SK-N-SH treated with all-trans-retinoic acid at 6 μM for 48 hours (cell line): ENCODE results near the gene PDLIM4.

Experiments
- ARNTL ChIP-seq: fragments of 450-650 bp; formaldehyde crosslinking; IDR thresholded peaks from 2 replicates; pipeline ENCODE4 v1.5.0; 2020; ENCODE audit warnings: low read depth, mild to moderate bottlenecking, moderate library complexity, borderline replicate concordance
- BACH2 ChIP-seq: fragments of 250-450 bp; sonication (Bioruptor Pico); IDR thresholded peaks from 2 replicates; pipeline ENCODE4 v1.9.0; 2021; ENCODE audit warnings: mild to moderate bottlenecking, borderline replicate concordance
- RARB ChIP-seq: fragments of 250-450 bp; sonication (Bioruptor Pico); IDR thresholded peaks from 2 replicates; pipeline ENCODE4 v1.8.0; 2021; ENCODE audit warnings: mild to moderate bottlenecking, moderate library complexity
- TCF4 ChIP-seq: fragments of 250-450 bp; sonication (Bioruptor Pico); IDR thresholded peaks from 2 replicates; pipeline ENCODE4 v1.8.0; 2021; ENCODE audit warnings: mild to moderate bottlenecking, moderate library complexity, borderline replicate concordance
- TOX ChIP-seq: fragments of 250-450 bp; sonication (Bioruptor Pico); IDR thresholded peaks from 2 replicates; pipeline ENCODE4 v1.8.0; 2021; ENCODE audit warnings: mild to moderate bottlenecking, moderate library complexity, borderline replicate concordance
- ZC3H10 ChIP-seq: fragments of 250-450 bp; sonication (Bioruptor Pico); IDR thresholded peaks from 2 replicates; pipeline ENCODE4 v1.5.1; 2021; ENCODE audit warnings: mild to moderate bottlenecking, moderate library complexity

- TF ChIP-seq ZC3H10 (CRISPR knock-in tag) (no peak), ARNTL (no peak), TCF4 (CRISPR knock-in tag) (no peak), RARB (CRISPR knock-in tag) (no peak), TOX (CRISPR knock-in tag) (no peak), BACH2 (CRISPR knock-in tag) (no peak)
These were observed 12.8 kb downstream of the PDLIM4 start for GRCh38 chr5:132270335-132270665.
